Stimulated activated CD4-positive, alpha-beta T cell treated with anti-CD3 and anti-CD28 coated beads, TNF-alpha, amount 100 ng/mL, for 24 hours (primary cell): ENCODE results near the gene VPS45.
"Not testable (repeated sequence)": the region's sequence is repeated elsewhere in the genome, so short reads cannot be mapped to it uniquely, and the experiment has no call there.

Source experiments
- DNase-seq, 3 experiments: peaks; one replicate each; pipeline ENCODE4 v3.0.0-alpha.2; 2020; ENCODE audit warnings: low read depth in 3 of 3

Gene VPS45, protein sequence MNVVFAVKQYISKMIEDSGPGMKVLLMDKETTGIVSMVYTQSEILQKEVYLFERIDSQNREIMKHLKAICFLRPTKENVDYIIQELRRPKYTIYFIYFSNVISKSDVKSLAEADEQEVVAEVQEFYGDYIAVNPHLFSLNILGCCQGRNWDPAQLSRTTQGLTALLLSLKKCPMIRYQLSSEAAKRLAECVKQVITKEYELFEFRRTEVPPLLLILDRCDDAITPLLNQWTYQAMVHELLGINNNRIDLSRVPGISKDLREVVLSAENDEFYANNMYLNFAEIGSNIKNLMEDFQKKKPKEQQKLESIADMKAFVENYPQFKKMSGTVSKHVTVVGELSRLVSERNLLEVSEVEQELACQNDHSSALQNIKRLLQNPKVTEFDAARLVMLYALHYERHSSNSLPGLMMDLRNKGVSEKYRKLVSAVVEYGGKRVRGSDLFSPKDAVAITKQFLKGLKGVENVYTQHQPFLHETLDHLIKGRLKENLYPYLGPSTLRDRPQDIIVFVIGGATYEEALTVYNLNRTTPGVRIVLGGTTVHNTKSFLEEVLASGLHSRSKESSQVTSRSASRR

DNA sequence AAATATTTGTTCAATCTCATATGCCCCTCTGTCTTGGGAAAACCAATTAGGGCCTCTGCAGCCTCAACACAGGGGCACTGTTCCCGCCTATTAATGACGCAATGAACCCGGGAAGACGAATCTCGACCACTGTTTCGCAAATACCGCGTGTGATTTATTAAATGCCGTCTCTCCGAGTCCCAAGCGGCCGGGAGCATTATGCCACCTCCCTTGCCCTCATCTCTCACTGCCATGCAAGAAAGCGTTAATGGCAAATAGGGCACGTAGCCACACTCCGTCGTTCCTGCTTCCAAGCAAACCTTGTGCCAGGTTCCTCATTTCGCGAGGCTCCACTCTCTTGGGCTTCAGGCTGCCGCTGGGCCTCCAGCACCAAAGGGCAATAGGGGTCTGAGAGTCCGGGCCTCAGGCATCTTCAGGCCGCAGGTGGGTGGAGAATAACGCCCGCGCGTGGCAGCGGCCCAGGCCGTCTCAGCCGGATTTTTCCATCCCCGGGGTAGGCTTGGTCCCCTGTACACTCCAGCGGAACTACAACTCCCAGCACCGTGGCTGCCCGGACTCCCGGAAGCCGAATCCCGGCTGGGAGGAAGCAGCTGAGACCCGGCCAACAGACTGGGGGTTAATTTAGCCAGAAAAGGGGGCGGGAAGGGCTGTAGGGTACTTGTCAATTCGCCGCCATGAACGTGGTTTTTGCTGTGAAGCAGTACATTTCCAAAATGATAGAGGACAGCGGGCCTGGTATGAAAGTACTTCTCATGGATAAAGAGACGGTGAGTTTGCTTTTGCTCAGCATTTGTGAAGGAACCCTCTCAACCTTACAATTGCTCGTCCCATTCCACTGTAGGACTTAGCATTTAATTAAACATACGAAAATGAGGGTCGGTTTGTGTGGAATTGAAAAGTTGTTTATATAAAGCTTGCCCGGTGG, at the start of gene VPS45:
TSS of gene VPS45 (plus strand) at position 593 of the 925 bp plus-strand sequence. CDS start at position 675, 82 bp downstream.
- DNase-seq = peak; percentile 70 to 87 (median 77)

DNA sequence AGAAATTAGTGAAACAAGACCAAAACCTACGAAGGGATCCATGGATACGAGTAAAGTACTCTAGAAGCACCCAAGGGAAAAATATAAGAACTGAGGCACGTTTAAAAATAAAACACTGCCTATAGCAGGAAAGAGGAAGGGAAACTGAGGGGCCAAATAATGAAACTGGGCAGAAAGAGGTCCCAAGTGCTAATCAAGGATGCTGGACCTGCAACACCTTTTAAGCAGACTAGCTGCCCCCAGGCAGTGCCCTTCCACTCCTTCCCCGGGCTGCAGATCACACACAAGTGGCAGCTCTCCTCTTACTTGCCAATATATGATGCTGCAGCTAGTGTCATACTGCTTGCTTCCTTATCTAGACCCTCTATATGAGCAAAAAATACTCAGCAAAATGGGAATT, 49.4 kb upstream of the VPS45 start:
- no peak for DNase-seq

DNA sequence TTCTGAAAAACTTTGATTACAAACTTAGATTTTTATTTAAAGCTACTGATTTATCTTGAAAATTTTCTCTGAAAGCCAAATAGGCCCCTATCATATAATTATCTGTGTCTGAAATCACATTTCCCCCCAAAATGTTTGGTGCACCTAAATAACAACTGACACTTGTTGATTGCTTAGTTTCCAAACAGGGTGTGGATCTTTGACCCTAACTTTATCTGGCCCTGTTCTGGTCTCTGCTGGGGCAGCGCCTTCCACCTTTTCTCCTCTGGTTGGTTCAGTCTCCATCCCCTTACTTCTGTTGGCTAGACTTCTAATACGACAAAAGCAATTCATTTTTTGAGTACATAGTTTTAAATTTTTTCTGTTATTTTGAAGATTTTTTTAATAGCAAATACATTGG, 46.9 kb upstream of the VPS45 start:
- DNase-seq = no peak

DNA sequence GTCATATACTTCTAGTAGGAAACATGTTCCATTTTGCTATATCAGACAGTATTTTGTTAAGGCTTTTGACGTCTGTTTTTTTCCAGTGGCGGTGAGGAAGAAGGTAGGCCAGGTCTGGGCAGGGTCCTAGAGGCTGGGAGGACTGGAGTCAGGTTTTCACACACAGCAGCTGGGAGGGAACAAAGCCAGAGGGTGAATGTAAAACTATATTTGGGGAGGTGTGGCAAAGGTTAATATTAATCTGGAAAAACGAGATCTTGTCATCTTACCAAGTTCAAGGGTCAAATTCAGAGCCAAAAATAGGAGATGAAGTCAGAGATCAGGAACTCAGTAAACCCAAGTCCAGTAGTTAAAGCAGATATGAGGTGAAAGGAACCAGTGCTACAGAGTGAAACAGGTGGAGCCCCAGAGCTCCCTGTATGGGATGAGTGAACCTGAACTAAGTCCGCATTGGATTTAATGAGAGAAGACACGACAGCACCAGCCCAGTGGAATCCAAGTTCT, 46.3 kb upstream of the VPS45 start:
- DNase-seq = no peak

DNA sequence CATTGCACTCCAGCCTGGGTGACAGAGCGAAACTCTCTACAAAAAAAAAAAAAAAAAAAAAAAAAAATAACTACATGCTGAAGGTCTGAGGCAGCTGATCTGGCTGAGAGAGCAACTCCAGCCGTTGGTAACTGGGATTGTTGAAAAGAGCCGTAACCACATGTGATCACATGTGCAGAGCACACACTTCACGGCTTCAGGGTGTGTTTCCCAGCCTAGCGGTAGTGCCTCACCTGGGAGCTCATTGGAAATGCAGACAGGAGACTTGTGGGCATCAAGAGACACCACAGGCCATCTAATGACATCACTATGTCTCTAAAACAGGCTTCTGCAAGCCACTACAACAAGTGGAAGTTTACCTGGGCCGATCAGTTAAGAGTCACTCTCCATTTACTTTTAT, 45.2 kb upstream of the VPS45 start:
- no peak for DNase-seq

DNA sequence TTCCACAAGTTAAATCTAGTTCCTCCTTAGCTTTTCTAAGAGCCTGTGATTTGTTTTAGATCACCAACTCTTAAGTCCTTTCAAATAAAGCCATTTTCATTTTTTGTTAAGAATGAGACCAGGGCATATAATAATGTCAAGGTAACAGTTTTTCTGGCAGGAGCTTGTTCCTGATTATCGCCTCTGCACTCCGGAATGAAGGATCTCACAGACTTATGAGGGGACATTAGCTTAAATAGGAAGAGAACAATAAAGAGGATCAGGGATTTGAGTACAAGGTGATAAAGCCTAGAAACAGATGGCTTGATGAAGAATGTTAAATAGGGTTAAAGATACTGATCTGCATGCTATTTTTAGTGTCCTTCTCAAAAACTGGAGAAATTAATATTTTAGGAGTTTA, 43.4 kb upstream of the VPS45 start:
- no peak for DNase-seq

DNA sequence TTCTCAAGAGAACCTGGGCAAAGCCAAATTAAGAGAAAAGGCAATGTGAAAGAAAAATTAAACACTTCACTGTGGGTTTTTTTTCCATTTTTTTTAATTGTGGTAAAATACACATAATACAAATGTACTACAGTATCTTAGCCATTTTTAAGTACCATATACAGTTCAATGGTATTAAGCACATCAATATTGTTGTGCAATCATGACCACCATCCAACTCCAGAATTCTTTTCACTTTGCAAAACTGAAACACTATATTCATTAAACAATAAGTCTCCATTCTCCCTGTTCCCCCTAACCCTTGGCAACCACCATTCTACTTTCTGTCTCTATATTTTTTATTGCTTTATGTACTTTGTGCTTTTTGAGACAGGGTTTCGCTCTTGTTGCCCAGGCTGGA, 39.3 kb upstream of the VPS45 start:
- DNase-seq = no peak

DNA sequence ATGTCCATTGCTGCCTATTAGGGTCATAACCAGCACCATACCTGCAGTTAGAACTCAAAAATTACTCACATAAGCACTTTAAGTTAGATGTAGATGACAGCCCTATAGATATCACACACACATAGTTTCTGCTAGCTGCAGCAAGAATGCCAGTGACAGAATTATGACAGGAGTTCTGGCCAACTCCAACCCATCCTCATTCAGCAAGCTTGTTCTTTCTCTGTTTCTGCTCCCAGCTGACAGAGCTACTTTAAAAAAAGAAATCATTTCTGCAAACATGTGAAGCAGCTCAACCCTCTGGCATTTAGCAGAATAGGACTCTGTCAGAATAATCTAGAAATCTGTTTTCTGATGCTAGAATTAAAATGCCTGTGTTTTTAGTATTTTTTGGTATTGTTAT, 33.2 kb upstream of the VPS45 start:
- DNase-seq = no peak

DNA sequence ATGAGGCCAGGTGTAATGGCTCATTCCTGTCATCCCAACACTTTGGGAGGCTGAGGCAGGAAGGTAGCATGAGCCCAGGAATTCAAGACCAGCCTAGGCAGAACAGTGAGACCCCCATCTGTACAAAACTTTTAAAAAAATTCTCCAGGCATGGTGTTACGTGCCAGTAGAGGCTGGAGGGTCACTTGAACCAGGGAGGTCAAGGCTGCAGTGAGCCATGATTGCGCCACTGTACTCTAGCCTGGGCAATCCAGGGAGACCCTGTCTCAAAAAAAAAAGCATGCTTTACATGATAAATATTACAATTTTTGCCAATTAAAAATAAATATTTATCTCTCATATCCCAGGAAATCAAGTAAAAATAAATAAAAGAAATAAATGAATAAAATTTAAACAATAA, 17.6 kb upstream of the VPS45 start:
- DNase-seq = no peak

DNA sequence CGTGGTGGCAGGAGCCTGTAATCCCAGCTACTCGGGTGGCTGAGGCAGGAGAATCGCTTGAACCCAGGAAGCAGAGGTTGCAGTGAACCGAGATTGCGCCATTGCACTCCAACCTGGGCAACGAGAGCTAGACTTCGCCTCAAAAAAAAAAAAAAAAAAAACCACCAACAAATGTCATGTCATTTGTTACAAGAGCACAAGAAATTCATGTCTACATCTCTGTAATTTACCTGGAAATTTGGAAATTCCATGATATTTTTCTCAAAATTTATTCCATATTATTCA, 16.5 kb upstream of the VPS45 start:
- DNase-seq = no peak

DNA sequence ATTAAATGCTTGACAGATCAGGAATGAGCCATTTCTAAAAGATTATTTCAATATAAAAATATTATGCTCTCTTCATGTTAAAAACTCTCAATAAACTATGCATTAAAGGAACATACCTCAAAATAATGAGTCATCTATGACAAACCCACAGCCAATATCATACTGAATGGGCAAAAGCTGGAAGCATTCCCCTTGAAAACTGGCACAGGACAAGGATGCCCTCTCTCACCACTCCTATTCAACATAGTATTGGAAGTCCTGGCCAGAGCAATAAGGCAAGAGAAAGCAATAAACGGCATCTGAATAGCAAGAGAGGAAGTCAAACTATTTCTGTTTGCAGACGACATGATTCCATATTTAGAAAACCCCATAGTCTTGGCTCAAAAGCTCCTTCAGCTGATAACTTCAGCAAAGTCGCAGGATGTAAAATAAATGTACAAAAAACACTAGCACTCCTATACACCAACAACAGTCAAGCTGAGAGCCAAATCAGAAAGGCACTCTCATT, 15.6 kb upstream of the VPS45 start:
- DNase-seq = not testable (repeated sequence)

DNA sequence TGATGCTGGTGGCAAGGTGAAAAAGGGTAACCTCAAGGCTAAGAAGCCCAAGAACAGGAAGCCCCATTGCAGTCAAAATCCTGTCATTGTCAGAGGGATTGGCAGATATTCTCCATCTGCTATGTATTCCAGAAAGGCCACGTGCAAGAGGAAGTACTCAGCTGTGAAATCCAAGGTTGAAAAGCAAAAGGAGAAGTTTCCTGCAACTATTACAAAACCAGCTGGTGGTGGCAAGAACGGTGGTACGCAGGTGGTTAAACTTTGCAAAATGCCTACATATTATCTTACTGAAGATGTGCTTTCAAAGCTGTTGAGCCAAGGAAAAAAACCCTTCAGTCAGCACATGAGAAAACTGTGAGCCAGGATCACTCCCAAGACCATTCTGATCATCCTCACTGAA, 13.7 kb upstream of the VPS45 start:
- DNase-seq = no peak

DNA sequence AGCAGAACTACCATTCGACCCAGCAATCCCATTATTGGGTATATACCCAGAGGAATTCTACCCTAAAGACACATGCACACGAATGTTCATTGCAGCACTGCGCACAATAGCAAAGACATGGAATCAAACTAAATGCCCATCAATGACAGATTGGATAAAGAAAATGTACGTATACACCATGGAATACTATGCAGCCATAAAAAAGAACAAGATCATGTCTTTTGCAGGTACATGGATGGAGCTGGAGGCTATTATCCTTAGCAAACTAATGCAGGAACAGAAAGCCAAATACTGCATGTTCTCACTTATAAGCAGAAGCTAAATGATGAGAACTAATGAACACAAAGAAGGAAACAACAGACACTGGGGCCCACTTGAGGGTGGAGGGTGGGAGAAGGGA, 12.1 kb upstream of the VPS45 start:
- not testable (repeated sequence) for DNase-seq

DNA sequence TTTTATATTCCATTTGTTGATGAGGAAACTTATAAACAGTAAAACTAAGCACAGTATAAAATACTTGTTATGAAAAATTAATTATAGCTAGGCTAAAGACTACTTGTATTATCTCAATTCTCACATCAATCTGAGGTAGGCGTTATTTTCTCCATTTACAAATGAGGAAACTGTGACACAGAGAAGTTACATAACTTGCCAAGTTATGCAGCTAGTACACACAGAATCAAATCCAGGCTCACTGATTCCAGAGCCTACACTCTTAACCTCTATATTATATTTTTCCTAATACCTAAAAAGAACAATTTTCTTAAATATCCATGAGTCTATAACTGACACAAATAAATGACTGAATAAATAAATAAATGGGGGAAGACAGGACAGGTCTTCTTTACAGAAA, 11.2 kb upstream of the VPS45 start:
- no peak for DNase-seq

DNA sequence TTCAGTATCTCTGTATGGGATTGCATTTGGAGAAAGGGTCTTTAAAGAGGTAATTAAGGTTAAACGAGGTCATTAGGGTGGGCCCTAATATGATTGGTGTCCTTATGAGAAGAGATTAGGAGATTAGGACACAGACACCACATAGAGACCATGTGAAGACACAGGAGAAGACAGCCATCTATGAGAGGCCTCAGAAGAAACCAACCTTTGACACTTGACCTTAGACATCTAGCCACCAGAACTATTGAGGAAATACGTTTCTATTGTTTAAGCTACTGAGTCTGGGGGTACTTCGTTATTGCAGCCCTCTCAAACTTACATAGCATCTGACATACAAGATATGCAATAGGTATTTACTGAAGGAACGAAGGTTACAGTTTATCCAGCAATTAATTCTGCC, 7.3 kb upstream of the VPS45 start:
- DNase-seq = no peak

DNA sequence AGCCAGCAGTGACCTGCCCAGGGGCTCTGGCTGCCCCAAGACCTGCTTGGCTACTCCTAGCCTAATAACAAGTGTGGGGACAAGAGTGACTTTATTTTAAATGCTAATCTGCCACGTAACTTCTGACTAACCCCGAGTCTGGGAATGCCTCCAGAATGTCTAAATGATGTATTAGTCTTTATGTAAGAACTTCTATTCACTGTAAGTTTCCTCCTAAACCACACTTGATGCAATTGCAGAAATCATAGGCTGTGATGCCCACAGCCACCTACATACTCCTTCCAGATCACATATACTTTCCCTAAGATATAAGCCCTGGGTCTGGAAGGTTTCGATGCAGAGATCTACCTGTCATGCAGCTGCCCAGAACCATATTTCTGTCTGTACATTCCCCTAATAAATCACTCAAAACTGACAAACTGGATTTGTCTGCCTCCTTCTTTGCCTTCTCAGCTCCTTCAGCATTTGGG, 5.9 kb upstream of the VPS45 start:
- no peak for DNase-seq

DNA sequence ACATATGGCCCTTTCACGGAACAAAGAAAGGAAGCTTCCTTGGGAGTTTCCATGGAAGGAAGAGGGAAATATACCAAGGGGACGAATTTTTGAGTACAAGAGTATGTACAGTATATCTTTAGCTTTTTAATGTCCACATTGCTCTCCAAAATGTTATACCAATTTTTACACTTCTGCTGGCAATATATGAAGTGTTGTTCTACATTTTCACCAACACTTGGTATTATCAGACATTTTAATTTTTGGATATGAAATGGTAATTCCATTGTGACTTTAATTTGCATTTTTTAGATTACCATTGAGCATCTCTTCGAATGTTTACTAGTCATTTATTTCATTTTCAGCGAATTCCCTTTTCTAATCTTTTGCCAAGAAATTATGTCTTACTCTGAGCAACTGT, 5.5 kb upstream of the VPS45 start:
- DNase-seq = no peak

DNA sequence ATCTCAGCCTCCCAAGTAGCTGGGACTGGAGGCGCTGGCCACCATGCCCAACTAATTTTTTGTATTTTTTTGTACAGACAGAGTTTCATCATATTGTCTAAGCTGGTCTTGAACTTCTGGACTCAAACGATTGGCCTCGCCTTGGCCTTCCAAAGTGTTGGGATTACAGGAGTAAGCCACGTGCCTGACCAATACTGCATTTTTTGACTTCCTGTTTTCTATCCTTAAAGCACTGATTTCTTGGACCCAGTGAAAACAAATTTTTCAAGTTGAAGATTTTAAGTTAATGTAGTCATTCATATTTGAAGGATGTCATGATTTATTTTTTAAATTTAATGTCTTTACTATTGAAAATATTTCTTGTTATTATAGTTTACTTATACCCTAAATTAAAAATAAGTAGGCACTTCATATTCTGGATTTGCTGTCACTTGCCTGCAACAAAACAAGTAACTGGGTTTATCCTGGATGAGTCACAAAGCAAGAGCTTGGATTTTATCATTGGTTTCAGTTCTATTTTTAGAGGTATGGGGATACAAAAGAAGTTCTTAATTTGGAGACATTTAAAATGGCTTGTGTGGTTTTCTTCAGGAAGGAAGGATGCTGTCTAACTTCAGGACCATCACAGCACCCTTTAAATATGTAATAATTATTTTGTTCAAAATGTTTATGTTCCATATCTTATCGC, 2.2 kb upstream of the VPS45 start:
- no peak for DNase-seq

DNA sequence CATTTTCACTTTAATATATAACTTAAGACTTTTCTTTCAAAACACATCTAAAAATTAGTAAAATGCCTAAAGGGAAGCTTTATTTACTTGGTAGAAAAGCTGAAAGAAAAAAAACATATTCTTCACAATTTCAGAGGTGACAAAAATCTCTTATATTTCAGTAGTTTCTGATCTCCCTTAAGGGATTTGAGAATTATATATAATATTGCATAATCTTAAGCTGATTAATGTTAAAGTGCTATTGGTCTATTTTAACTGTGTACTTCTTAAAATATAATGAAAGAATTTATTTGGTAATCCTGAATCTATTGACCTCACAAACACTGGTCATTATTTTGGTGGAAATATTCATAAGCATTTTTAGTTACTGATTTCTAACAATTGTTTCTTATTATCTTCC, 1.2 kb upstream of the VPS45 start:
- no peak for DNase-seq

DNA sequence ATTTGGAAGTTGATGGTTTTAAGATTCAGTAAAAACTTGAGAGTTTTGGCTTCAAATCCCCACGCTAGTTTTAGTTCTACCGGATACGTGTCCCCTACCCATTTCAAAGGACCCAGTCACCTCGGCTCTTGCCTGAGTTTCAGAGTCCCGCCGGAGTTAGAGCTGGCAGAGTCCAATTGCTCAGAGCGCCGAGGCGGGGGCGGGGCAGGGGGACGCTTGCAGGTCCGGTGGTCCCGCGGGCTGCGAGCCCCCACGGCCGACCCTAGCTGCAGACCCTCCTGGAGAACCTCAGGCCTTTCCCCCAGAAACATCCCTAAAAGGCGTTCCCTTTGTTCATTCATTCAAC, 765 bp upstream of the VPS45 start:
- peak in 2 of 3 experiments; percentile 6 to 41 for DNase-seq

DNA sequence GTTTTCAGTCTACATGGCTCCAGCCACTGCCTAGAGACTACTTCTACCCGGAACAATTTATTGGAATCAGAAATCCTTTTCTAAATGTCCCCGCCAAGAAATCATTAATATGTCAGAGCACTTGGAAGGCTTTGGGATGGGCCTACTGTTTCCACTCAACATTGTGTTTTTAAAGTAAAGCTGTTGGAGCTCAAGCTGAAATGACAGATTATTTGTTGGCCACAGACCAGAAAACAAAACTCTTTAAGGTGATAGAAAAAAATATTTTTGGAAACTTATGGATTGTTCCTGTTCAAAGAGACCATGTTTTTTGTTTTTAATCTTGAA, 496 bp downstream of the VPS45 start:
- DNase-seq = no peak

DNA sequence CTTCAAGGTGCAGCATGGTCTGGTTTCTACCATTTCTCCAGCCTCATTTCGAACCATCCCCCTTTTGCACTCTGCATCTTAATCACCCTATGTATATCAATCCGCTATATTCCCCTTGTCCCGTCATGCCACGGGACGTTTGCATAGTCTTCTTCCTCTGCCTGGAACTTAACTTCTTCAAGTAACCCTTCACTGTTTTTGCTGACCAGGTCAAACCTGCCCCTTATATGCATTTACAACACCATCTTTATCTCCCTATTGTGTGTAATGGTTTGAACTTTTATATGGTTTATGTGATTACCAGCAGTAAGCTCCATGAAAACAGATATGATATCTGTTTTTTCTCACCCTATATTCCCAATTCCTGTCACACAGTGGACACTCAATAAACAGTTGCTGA, 2.3 kb downstream of the VPS45 start:
- no peak for DNase-seq
